T-cell (primary cell): Measurements from ENCODE around the gene SALL4. TPM values are rescaled to one million over a fixed set of nuclear protein-coding genes. Genes with fewer than 3 reads are reported as not detected.
"Not testable (repeated sequence)": the region's sequence is repeated elsewhere in the genome, so short reads cannot be mapped to it uniquely, and the experiment has no call there.

Source experiments
- ATAC-seq, 4 experiments: fragments of 200-7000 bp in 3 of 4; fragments of 150-1000 bp in 1 of 4; cut with Tn5 transposase; replicated peaks in 1 of 4; 1 replicate in 3 of 4; 2 replicates in 1 of 4; pipeline ENCODE4 v1.10.0; 2021; ENCODE audit warnings: moderate library complexity in 3 of 4, mild to moderate bottlenecking in 2 of 4, moderate number of reproducible peaks in 1 of 4
- CTCF ChIA-PET, 2 donors: fragments of 300-600 bp; sonication (Branson Sonifier 250); formaldehyde crosslinking; loops; one replicate each; lab custom pipeline; 2022; ENCODE audit warnings: antibody characterized with exemption in 2 of 2; lab: Charles Lee
- POLR2A ChIA-PET, 2 donors: fragments of 300-600 bp; sonication (Branson Sonifier 250); formaldehyde crosslinking; loops; one replicate each; lab custom pipeline; 2022; ENCODE audit warnings: antibody characterized with exemption in 2 of 2; lab: Charles Lee
- DNase-seq, 35 experiments: peaks; one replicate each; pipeline versions ENCODE4 v3.0.0 to v3.0.0-alpha.2; 2013 to 2023
- H3K27ac ChIP-seq: one replicate; pipeline ENCODE4 v1.5.1; 2013; ENCODE audit warnings: low read length
- H3K27me3 ChIP-seq, 2 experiments: replicated peaks in 1 of 2; 1 replicate in 1 of 2; 2 replicates in 1 of 2; pipeline versions ENCODE4 v1.6.1 to v1.7.0; 2013; ENCODE audit warnings: low read length in 1 of 2, mixed read lengths in 1 of 2; ENCODE audit not compliant: control insufficient read depth in 2 of 2, insufficient read depth in 2 of 2; ENCODE audit errors: extremely low read depth in 1 of 2
- H3K36me3 ChIP-seq, 2 donors: 1 replicate in 1 of 2; 2 replicates in 1 of 2; pipeline versions ENCODE4 v1.6.1 to v1.7.0; 2013; ENCODE audit warnings: low read length in 1 of 2; ENCODE audit not compliant: control insufficient read depth in 2 of 2, insufficient read depth in 1 of 2; ENCODE audit errors: extremely low read depth in 1 of 2
- H3K4me1 ChIP-seq, 2 experiments: 1 replicate in 1 of 2; 2 replicates in 1 of 2; pipeline versions ENCODE4 v1.6.1 to v1.7.0; 2013; ENCODE audit warnings: low read length in 2 of 2, mixed read lengths in 1 of 2; ENCODE audit not compliant: insufficient read depth in 2 of 2, control insufficient read depth in 1 of 2; ENCODE audit errors: extremely low read depth in 1 of 2
- H3K4me3 ChIP-seq, 2 donors: 1 replicate in 1 of 2; 2 replicates in 1 of 2; pipeline versions ENCODE4 v1.5.1 to v1.7.0; 2013; ENCODE audit warnings: mild to moderate bottlenecking in 2 of 2, low read length in 1 of 2, moderate library complexity in 1 of 2; ENCODE audit not compliant: control insufficient read depth in 1 of 2; ENCODE audit errors: extremely low read depth in 1 of 2
- H3K9me3 ChIP-seq: 2 replicates; pipeline ENCODE4 v1.7.0; 2013
- H3K27ac Mint-ChIP-seq, 2 donors: one replicate each; pipeline ENCODE4 v1.8.0; 2020 to 2021; ENCODE audit warnings: mild to moderate bottlenecking in 2 of 2, mixed read lengths in 2 of 2
- H3K27me3 Mint-ChIP-seq, 2 donors: one replicate each; pipeline ENCODE4 v1.8.0; 2021 to 2022; ENCODE audit warnings: mixed read lengths in 2 of 2
- H3K36me3 Mint-ChIP-seq: one replicate; pipeline ENCODE4 v1.8.0; 2021; ENCODE audit warnings: mixed read lengths
- H3K4me1 Mint-ChIP-seq, 3 donors: one replicate each; pipeline ENCODE4 v1.8.0; 2020 to 2022; ENCODE audit warnings: mixed read lengths in 3 of 3, mild to moderate bottlenecking in 1 of 3
- H3K4me3 Mint-ChIP-seq, 3 donors: one replicate each; pipeline ENCODE4 v1.8.0; 2020 to 2022; ENCODE audit warnings: mild to moderate bottlenecking in 3 of 3, mixed read lengths in 3 of 3, moderate library complexity in 3 of 3
- H3K9me3 Mint-ChIP-seq, 3 donors: one replicate each; pipeline ENCODE4 v1.8.0; 2020 to 2022; ENCODE audit warnings: mixed read lengths in 3 of 3
- WGBS: methylation state at CpG from one replicate; pipeline ENCODE4 v1.1.5; 2013; ENCODE audit warnings: missing lambda C conversion rate; ENCODE audit not compliant: insufficient coverage; 5-methylcytosine and 5-hydroxymethylcytosine counted together
- total RNA-seq, 35 experiments: library from RNA in 6 of 35; stranded (reverse) in 6 of 35; fragments of 120-200 nt in 1 of 35; gene quantifications; one replicate each; pipeline versions ENCODE4 v1.2.1 to v1.2.4 and lab custom pipeline; 2013 to 2026

SALL4 gene
- total RNA-seq, 5 donors from 2014 or later (not counting 1 experiment from before 2014, with no cell fraction given): 0.13 to 0.48 (median 0.37) TPM; not detected in 1

GRCh38 chr20:51789434-51789833 lies 12.9 kb downstream of the SALL4 start:
- 20% methylated on average over 1 of the region's 2 CpGs for WGBS
- ChIA-PET CTCF (no interaction called here), POLR2A (no interaction called here)
- Histone ChIP-seq H3K36me3 (no peaks in the 10 kb centered on the region), H3K4me3 (no peak overlapping the region), H3K4me1 (no peaks in the 10 kb centered on the region), H3K27ac (no peak overlapping the region), H3K27me3 (peaks cover 0 to 31% of the 10 kb centered on the region in 2 experiments), H3K9me3 (no peaks in the 10 kb centered on the region)
- Mint-ChIP-seq H3K4me3 (no peak overlapping the region), H3K4me1 (no peaks in the 10 kb centered on the region), H3K36me3 (no peaks in the 10 kb centered on the region), H3K27me3 (peaks cover 9 to 18% of the 10 kb centered on the region in 2 donors), H3K27ac (no peak overlapping the region), H3K9me3 (no peaks in the 10 kb centered on the region)
- ATAC-seq (no peak), DNase-seq (no peak)

GRCh38 chr20:51788822-51789221 lies 13.5 kb downstream of the SALL4 start:
- H3K9me3 ChIP-seq: no peaks in the 10 kb centered on the region
- H3K9me3 Mint-ChIP-seq: no peaks in the 10 kb centered on the region
- ChIA-PET POLR2A (no interaction called here), CTCF (no interaction called here)
- ATAC-seq (no peak), DNase-seq (no peak)
- no peaks in the 10 kb centered on the region for H3K4me1 ChIP-seq
- no peak overlapping the region for H3K27ac ChIP-seq
- H3K36me3 Mint-ChIP-seq: no peaks in the 10 kb centered on the region
- H3K27me3 ChIP-seq: peaks cover 0 to 30% of the 10 kb centered on the region in 2 experiments
- H3K4me3 ChIP-seq: no peak overlapping the region
- 83% methylated on average over 8 of the region's 14 CpGs for WGBS
- H3K27ac Mint-ChIP-seq: no peak overlapping the region
- no peaks in the 10 kb centered on the region for H3K36me3 ChIP-seq
- no peaks in the 10 kb centered on the region for H3K4me1 Mint-ChIP-seq
- H3K27me3 Mint-ChIP-seq: peaks cover 8 to 18% of the 10 kb centered on the region in 2 donors
- H3K4me3 Mint-ChIP-seq: no peak overlapping the region

- no peak for ATAC-seq
- H3K4me3 ChIP-seq: no peak overlapping the region
- no peaks in the 10 kb centered on the region for H3K4me1 Mint-ChIP-seq
- H3K27ac Mint-ChIP-seq: no peak overlapping the region
- no peaks in the 10 kb centered on the region for H3K36me3 ChIP-seq
- no peak overlapping the region for H3K27ac ChIP-seq
- H3K4me1 ChIP-seq: no peaks in the 10 kb centered on the region
- H3K36me3 Mint-ChIP-seq: no peaks in the 10 kb centered on the region
- peaks cover 0 to 4% of the 10 kb centered on the region in 2 donors for H3K27me3 Mint-ChIP-seq
- no peaks in the 10 kb centered on the region for H3K9me3 Mint-ChIP-seq
- DNase-seq: no peak
- CTCF ChIA-PET: interaction anchor here in 1 of 2 donors (0.6 kb wide), 1 partner anchor 67 kb away, joined by 3 read pairs; no protein-coding TSS in a partner anchor
- no peak overlapping the region for H3K4me3 Mint-ChIP-seq
- H3K27me3 ChIP-seq: peaks cover 0 to 10% of the 10 kb centered on the region in 2 experiments
- WGBS: 89% methylated on average over 9 of the region's 15 CpGs
- POLR2A ChIA-PET: no interaction called here
- H3K9me3 ChIP-seq: no peaks in the 10 kb centered on the region
Measured at GRCh38 chr20:51784299-51784698, 18.0 kb downstream of the SALL4 start.

- H3K27ac Mint-ChIP-seq, H3K4me1 ChIP-seq, H3K27me3 Mint-ChIP-seq, CTCF ChIA-PET, H3K9me3 ChIP-seq, H3K4me1 Mint-ChIP-seq, H3K27me3 ChIP-seq, H3K9me3 Mint-ChIP-seq, H3K36me3 Mint-ChIP-seq, H3K27ac ChIP-seq, H3K4me3 Mint-ChIP-seq, DNase-seq, POLR2A ChIA-PET, H3K36me3 ChIP-seq, ATAC-seq, H3K4me3 ChIP-seq: not testable (repeated sequence)
- 71% methylated on average over 1 of the region's 4 CpGs for WGBS
Measured at GRCh38 chr20:51778229-51778759, 24.0 kb downstream of the SALL4 start.

- Histone ChIP-seq H3K9me3 (no peaks in the 10 kb centered on the region), H3K4me3 (no peak overlapping the region), H3K4me1 (no peaks in the 10 kb centered on the region), H3K36me3 (no peaks in the 10 kb centered on the region), H3K27me3 (peaks cover 0 to 15% of the 10 kb centered on the region in 2 experiments), H3K27ac (no peak overlapping the region)
- ChIA-PET POLR2A (no interaction called here), CTCF (no interaction called here)
- peaks cover 5 to 17% of the 10 kb centered on the region in 2 donors for H3K27me3 Mint-ChIP-seq
- no peak overlapping the region for H3K27ac Mint-ChIP-seq
- H3K4me3 Mint-ChIP-seq: no peak overlapping the region
- no peaks in the 10 kb centered on the region for H3K4me1 Mint-ChIP-seq
- no peak for ATAC-seq
- WGBS: no CpG with 5 or more reads among the region's 1 CpG
- no peaks in the 10 kb centered on the region for H3K36me3 Mint-ChIP-seq
- DNase-seq: no peak
- H3K9me3 Mint-ChIP-seq: peaks cover 0 to 10% (median 7%) of the 10 kb centered on the region in 3 donors
Measured at GRCh38 chr20:51775241-51775640, 27.1 kb downstream of the SALL4 start.

- H3K36me3 Mint-ChIP-seq: no peaks in the 10 kb centered on the region
- H3K27ac Mint-ChIP-seq: no peak overlapping the region
- 100% methylated on average over 1 of the region's 4 CpGs for WGBS
Measured at GRCh38 chr20:51772236-51772635, 30.1 kb downstream of the SALL4 start.

More at GRCh38 chr20:51772236-51772635, 30.1 kb downstream of the SALL4 start:
- peaks cover 0 to 11% of the 10 kb centered on the region in 2 experiments for H3K4me1 ChIP-seq
- ChIA-PET CTCF (no interaction called here), POLR2A (no interaction called here)
- H3K27ac ChIP-seq: no peak overlapping the region
- peaks cover 7 to 12% (median 10%) of the 10 kb centered on the region in 3 donors for H3K4me1 Mint-ChIP-seq
- DNase-seq (no peak), ATAC-seq (no peak)
- peaks cover 0 to 29% of the 10 kb centered on the region in 2 experiments for H3K27me3 ChIP-seq
- no peaks in the 10 kb centered on the region for H3K9me3 ChIP-seq
- H3K4me3 ChIP-seq: no peak overlapping the region
- H3K27me3 Mint-ChIP-seq: peaks cover 19 to 39% of the 10 kb centered on the region in 2 donors
- no peak overlapping the region for H3K4me3 Mint-ChIP-seq
- no peaks in the 10 kb centered on the region for H3K36me3 ChIP-seq
- no peaks in the 10 kb centered on the region for H3K9me3 Mint-ChIP-seq
